B cell (primary cell): ENCODE results near the gene NCKAP1. TPM values are rescaled to one million over a fixed set of nuclear protein-coding genes. Genes with fewer than 3 reads are reported as not detected.

Experiments used
- ATAC-seq: fragments of 200-7000 bp; cut with Tn5 transposase; one replicate; pipeline ENCODE4 v1.10.0; 2021; ENCODE audit warnings: low read depth, mild to moderate bottlenecking, moderate number of reproducible peaks, moderate library complexity
- CTCF ChIA-PET: fragments of 350-600 bp; sonication (Branson Sonifier 250); formaldehyde crosslinking; loops from one replicate; lab custom pipeline; 2021; ENCODE audit warnings: antibody characterized with exemption, inconsistent platforms; lab: Charles Lee
- POLR2A ChIA-PET: fragments of 350-600 bp; sonication (Branson Sonifier 250); formaldehyde crosslinking; loops from one replicate; lab custom pipeline; 2021; ENCODE audit warnings: antibody characterized with exemption; lab: Charles Lee
- DNase-seq: peaks from one replicate; pipeline ENCODE4 v3.0.0; 2013
- H2AFZ ChIP-seq: 2 replicates; pipeline ENCODE4 v1.6.1; 2012; ENCODE audit warnings: mild to moderate bottlenecking, low read depth, low read length; ENCODE audit not compliant: insufficient read depth, poor library complexity, severe bottlenecking
- H3K27ac ChIP-seq, 2 donors: 1 replicate in 1 of 2; 2 replicates in 1 of 2; pipeline ENCODE4 v1.5.1; 2012 to 2013; ENCODE audit warnings: low read length in 2 of 2, mild to moderate bottlenecking in 2 of 2, moderate library complexity in 1 of 2
- H3K27me3 ChIP-seq, 4 experiments: fragments of 200-600 bp in 1 of 4; sonication (generic) in 1 of 4; replicated peaks in 1 of 4; 1 replicate in 2 of 4; 2 replicates in 2 of 4; pipeline versions ENCODE4 v1.6.1 to v1.7.0; 2013 to 2016; ENCODE audit warnings: low read length in 3 of 4, mild to moderate bottlenecking in 2 of 4, mixed read lengths in 1 of 4, moderate library complexity in 1 of 4; ENCODE audit not compliant: insufficient read depth in 4 of 4, control insufficient read depth in 3 of 4; ENCODE audit errors: control extremely low read depth in 1 of 4
- H3K36me3 ChIP-seq, 2 experiments: replicated peaks in 1 of 2; 1 replicate in 1 of 2; 2 replicates in 1 of 2; pipeline versions ENCODE4 v1.6.1 to v1.7.1; 2013; ENCODE audit warnings: low read length in 1 of 2; ENCODE audit not compliant: insufficient read depth in 2 of 2, control insufficient read depth in 1 of 2; ENCODE audit errors: control extremely low read depth in 1 of 2, extremely low read depth in 1 of 2
- H3K4me1 ChIP-seq, 2 donors: fragments of 200-600 bp in 1 of 2; sonication (generic) in 1 of 2; 1 replicate in 1 of 2; 2 replicates in 1 of 2; pipeline versions ENCODE4 v1.5.1 to v1.6.1; 2013 to 2017; ENCODE audit warnings: low read length in 2 of 2; ENCODE audit not compliant: control insufficient read depth in 2 of 2, insufficient read depth in 2 of 2
- H3K4me2 ChIP-seq: replicated peaks from 2 replicates; pipeline ENCODE3; 2012; ENCODE audit warnings: mild to moderate bottlenecking, low read depth, low read length; ENCODE audit not compliant: poor library complexity, severe bottlenecking
- H3K4me3 ChIP-seq, 5 experiments: fragments of 200-600 bp in 1 of 5; sonication (generic) in 1 of 5; 1 replicate in 3 of 5; 2 replicates in 2 of 5; pipeline versions ENCODE4 v1.5.1 to v1.7.0; 2011 to 2016; ENCODE audit warnings: low read length in 4 of 5, mild to moderate bottlenecking in 4 of 5, low read depth in 2 of 5, control low read depth in 1 of 5, moderate library complexity in 1 of 5; ENCODE audit not compliant: insufficient read depth in 1 of 5; ENCODE audit errors: control extremely low read depth in 1 of 5, extremely low read depth in 1 of 5
- H3K79me2 ChIP-seq: fragments of 200-600 bp; sonication (generic); one replicate; pipeline ENCODE4 v1.6.0; 2016; ENCODE audit warnings: low read length; ENCODE audit not compliant: control insufficient read depth, insufficient read depth
- H3K9ac ChIP-seq: fragments of 200-600 bp; sonication (generic); 2 replicates; pipeline ENCODE4 v1.6.1; 2017; ENCODE audit warnings: mild to moderate bottlenecking, low read length, moderate library complexity
- H3K9me3 ChIP-seq, 3 donors: one replicate each; pipeline versions ENCODE4 v1.6.1 to v1.7.1; 2013; ENCODE audit warnings: low read length in 2 of 3; ENCODE audit not compliant: control insufficient read depth in 2 of 3, insufficient read depth in 1 of 3; ENCODE audit errors: control extremely low read depth in 1 of 3
- H4K20me1 ChIP-seq: 2 replicates; pipeline ENCODE4 v1.6.0; 2012; ENCODE audit warnings: mild to moderate bottlenecking, low read length; ENCODE audit not compliant: insufficient read depth, control insufficient read depth, poor library complexity, severe bottlenecking
- H3K27ac Mint-ChIP-seq: one replicate; pipeline ENCODE4 v1.8.0; 2021; ENCODE audit warnings: mixed read lengths
- H3K27me3 Mint-ChIP-seq: one replicate; pipeline ENCODE4 v1.8.0; 2021; ENCODE audit warnings: mixed read lengths
- H3K4me1 Mint-ChIP-seq: one replicate; pipeline ENCODE4 v1.8.0; 2021; ENCODE audit warnings: mixed read lengths
- H3K4me3 Mint-ChIP-seq: one replicate; pipeline ENCODE4 v1.8.0; 2021; ENCODE audit warnings: mixed read lengths
- H3K9me3 Mint-ChIP-seq: one replicate; pipeline ENCODE4 v1.8.0; 2022; ENCODE audit warnings: mixed read lengths; ENCODE audit not compliant: insufficient read depth
- EZH2 ChIP-seq: IDR thresholded peaks from 2 replicates; pipeline ENCODE4 v1.6.1; 2012; ENCODE audit warnings: borderline replicate concordance, low read depth, mild to moderate bottlenecking, moderate library complexity, low read length; ENCODE audit not compliant: insufficient read depth, poor library complexity, severe bottlenecking
- WGBS: methylation state at CpG from one replicate; pipeline ENCODE4 v1.1.5; 2013; ENCODE audit warnings: missing lambda C conversion rate; ENCODE audit not compliant: insufficient coverage; 5-methylcytosine and 5-hydroxymethylcytosine counted together
- intact Hi-C: fragments of 100-400 bp; cut with micrococcal nuclease; formaldehyde crosslinking; loops from one replicate; pipeline ENCODE4 v1.10.0; 2022
- polyA plus RNA-seq: library from polyadenylated mRNA; depleted of rRNA; stranded (reverse); fragments of >200 nt; gene quantifications from 2 replicates; pipeline ENCODE4 v1.2.3, GENCODE V29; 2012
- total RNA-seq, 2 donors: library from RNA; stranded (reverse); fragments of 120-200 nt in 1 of 2; gene quantifications; 1 replicate in 1 of 2; 2 replicates in 1 of 2; pipeline versions ENCODE4 v1.2.3 to v1.2.4, GENCODE V29; 2013 to 2022
- TF ChIP-seq, protein P1 (sequence below): fragments of 200-600 bp; IDR thresholded peaks from one replicate; pipeline ENCODE4 v1.8.0; 2022; ENCODE audit warnings: antibody characterized with exemption, mild to moderate bottlenecking

Gene NCKAP1
- total and polyA plus RNA-seq, 2 donors (not counting 1 experiment from before 2014, with no cell fraction given), result 0.05 TPM; not detected in 1

DNA sequence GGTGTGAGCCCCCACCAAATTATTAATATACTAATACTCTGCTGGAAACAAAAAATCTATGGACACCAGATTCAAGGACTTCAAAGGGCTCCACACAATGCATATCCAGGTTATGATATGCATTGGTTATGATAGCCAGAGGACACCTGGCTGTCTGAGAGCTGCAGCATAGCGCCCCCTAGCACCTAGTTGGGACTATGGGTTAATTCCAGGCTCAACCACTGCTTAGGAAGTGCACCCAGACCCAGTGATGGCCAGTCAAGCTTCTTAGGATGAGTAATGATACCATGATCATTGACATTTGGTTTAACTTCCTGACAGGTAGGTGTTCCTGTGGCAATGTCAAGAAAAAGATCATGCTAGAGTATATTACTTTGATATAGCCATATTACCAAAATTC is 168.0 kb downstream of the NCKAP1 start:
- H3K79me2 ChIP-seq, result no peaks in the 10 kb centered on the region
- Mint-ChIP-seq H3K4me3 (no peak overlapping the region), H3K27me3 (peaks cover 57% of the 10 kb centered on the region), H3K4me1 (peaks cover 21% of the 10 kb centered on the region), H3K27ac (no peak overlapping the region), H3K9me3 (no peaks in the 10 kb centered on the region)
- H2AFZ ChIP-seq, result no peak overlapping the region
- peaks cover 0 to 34% (median 15%) of the 10 kb centered on the region in 4 experiments for H3K27me3 ChIP-seq
- H4K20me1 ChIP-seq, result no peaks in the 10 kb centered on the region
- ATAC-seq (no peak), DNase-seq (no peak)
- no peak overlapping the region for H3K4me2 ChIP-seq
- no peaks in the 10 kb centered on the region for H3K36me3 ChIP-seq
- H3K27ac ChIP-seq, result no peak overlapping the region
- H3K9ac ChIP-seq, result no peak overlapping the region
- WGBS, result 0% methylated on average over 1 of the region's 1 CpG
- intact Hi-C loops, result no loop called here
- ChIA-PET POLR2A (no interaction called here), CTCF (no interaction called here)
- H3K9me3 ChIP-seq, result peaks cover 0 to 5% (median 2%) of the 10 kb centered on the region in 3 donors
- H3K4me3 ChIP-seq, result no peak overlapping the region
- peaks cover 17 to 25% of the 10 kb centered on the region in 2 donors for H3K4me1 ChIP-seq
- TF ChIP-seq, protein P1, sequence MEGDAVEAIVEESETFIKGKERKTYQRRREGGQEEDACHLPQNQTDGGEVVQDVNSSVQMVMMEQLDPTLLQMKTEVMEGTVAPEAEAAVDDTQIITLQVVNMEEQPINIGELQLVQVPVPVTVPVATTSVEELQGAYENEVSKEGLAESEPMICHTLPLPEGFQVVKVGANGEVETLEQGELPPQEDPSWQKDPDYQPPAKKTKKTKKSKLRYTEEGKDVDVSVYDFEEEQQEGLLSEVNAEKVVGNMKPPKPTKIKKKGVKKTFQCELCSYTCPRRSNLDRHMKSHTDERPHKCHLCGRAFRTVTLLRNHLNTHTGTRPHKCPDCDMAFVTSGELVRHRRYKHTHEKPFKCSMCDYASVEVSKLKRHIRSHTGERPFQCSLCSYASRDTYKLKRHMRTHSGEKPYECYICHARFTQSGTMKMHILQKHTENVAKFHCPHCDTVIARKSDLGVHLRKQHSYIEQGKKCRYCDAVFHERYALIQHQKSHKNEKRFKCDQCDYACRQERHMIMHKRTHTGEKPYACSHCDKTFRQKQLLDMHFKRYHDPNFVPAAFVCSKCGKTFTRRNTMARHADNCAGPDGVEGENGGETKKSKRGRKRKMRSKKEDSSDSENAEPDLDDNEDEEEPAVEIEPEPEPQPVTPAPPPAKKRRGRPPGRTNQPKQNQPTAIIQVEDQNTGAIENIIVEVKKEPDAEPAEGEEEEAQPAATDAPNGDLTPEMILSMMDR, result no peak
- no peak for TF ChIP-seq EZH2

DNA sequence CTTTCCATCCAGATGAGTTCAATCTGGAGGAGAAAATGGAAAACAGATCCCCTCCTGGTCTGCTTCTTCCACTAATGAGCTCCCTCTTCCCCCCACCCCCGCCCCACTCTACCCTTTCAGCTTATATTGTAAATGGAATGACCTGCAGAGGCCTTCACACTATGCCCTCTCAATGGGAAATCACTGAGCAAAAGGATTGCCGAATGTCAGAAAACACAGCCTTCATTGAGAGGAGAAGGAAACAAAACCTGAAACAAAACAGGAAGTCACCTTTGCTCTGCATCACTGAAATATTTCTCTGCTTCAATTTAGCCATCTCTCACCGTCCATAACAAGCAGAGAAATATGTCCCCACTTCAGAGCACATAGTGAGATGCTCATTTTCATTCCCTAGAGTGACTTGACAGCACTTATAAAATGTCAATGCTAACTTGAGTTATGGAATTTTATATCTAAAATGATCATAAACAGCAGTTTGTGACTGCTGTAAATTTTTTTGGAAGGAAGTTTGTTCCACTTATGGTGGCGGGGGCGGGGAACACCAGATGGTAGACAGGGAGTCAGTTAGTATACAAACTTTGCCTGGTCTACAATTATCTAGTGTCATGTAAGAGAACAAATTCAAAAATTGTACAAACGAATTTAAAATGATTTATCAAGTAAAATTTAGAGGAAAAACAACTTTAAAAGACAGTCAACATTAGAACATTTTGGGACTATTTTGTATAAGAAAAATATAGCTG is 170.0 kb downstream of the NCKAP1 start:
- CTCF ChIA-PET, result no interaction called here
- 83% methylated on average over 2 of the region's 6 CpGs for WGBS

More for the DNA sequence above, 170.0 kb downstream of the NCKAP1 start:
- H3K79me2 ChIP-seq, result no peaks in the 10 kb centered on the region
- H3K9ac ChIP-seq, result no peak overlapping the region
- H3K4me1 ChIP-seq, result peaks cover 17 to 25% of the 10 kb centered on the region in 2 donors
- no peak overlapping the region for H3K27ac ChIP-seq
- Mint-ChIP-seq H3K27me3 (peaks cover 71% of the 10 kb centered on the region), H3K27ac (no peak overlapping the region), H3K4me1 (peaks cover 21% of the 10 kb centered on the region), H3K9me3 (no peaks in the 10 kb centered on the region), H3K4me3 (no peak overlapping the region)
- peaks cover 0 to 5% (median 2%) of the 10 kb centered on the region in 3 donors for H3K9me3 ChIP-seq
- POLR2A ChIA-PET, result interaction anchor here (0.7 kb wide), 1 partner anchor 50 kb away, joined by 3 read pairs; no protein-coding TSS in a partner anchor
- no peaks in the 10 kb centered on the region for H4K20me1 ChIP-seq
- peaks cover 0 to 34% (median 20%) of the 10 kb centered on the region in 4 experiments for H3K27me3 ChIP-seq
- no peak overlapping the region for H2AFZ ChIP-seq
- ATAC-seq (no peak), DNase-seq (no peak)
- no peak for TF ChIP-seq EZH2
- TF ChIP-seq, protein P1, result no peak
- no peaks in the 10 kb centered on the region for H3K36me3 ChIP-seq
- H3K4me3 ChIP-seq, result no peak overlapping the region
- no peak overlapping the region for H3K4me2 ChIP-seq
- intact Hi-C loops, result no loop called here
